Measurements from ENCODE around the gene C1QTNF5.

DNA sequence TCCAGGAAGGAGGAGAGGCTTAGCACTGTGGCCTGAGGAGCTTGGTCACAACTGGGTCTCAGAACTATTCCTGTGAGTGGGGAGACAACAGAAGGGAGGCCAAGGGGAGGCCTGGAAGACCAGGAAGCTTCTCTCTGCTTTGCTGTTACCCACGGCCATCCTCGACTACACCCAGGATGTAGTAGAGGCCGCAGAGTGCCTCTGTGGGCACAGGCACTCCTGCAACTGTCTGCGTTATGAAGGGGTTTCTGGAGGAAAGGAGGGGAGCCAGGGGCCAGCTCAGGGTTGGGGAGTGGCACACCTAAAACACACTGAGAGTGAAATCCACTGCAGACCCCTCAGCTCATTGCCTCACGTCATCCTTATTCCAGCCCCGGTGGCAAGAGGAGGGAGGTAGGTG, 9.6 kb upstream of the C1QTNF5 start:
- TF ChIP-seq CTCF (IDR thresholded peaks at IDR 0.05) = no peak
- TF ChIP-seq POLR2A (IDR thresholded peaks at IDR 0.05) = no peak

Data from gastroesophageal sphincter (tissue), 3 donors.